ENCODE results near the gene ZYG11B.

GRCh38 chr1:52751589-52752483 lies 25.6 kb downstream of the ZYG11B start:
- TF ChIP-seq ZNF8 (CRISPR knock-in tag; IDR thresholded peaks at IDR 0.05), result no peak
- no peak for TF ChIP-seq ZFP30 (CRISPR knock-in tag; IDR thresholded peaks at IDR 0.05)
- TF ChIP-seq CSDC2 (CRISPR knock-in tag; IDR thresholded peaks at IDR 0.05), result no peak
- TF ChIP-seq ZC3H10 (CRISPR knock-in tag; IDR thresholded peaks at IDR 0.05), result no peak
- no peak for TF ChIP-seq ARNTL (CRISPR knock-in tag; IDR thresholded peaks at IDR 0.05; ENCODE audit: borderline replicate concordance, low read depth)
- no peak for TF ChIP-seq SNAI2 (CRISPR knock-in tag; IDR thresholded peaks at IDR 0.05)
- no peak for TF ChIP-seq TSHZ2 (CRISPR knock-in tag; IDR thresholded peaks at IDR 0.05)
- TF ChIP-seq ISL1 (CRISPR knock-in tag; IDR thresholded peaks at IDR 0.05), result no peak
